NCI-H2029 (cell line): ENCODE data around the gene SPEF2.
"Not testable (repeated sequence)": the region's sequence is repeated elsewhere in the genome, so short reads cannot be mapped to it uniquely, and the experiment has no call there.

Experiments
- DNase-seq: peaks from one replicate; lab custom pipeline; 2025; lab: John Stamatoyannopoulos, UW

Gene SPEF2

DNA sequence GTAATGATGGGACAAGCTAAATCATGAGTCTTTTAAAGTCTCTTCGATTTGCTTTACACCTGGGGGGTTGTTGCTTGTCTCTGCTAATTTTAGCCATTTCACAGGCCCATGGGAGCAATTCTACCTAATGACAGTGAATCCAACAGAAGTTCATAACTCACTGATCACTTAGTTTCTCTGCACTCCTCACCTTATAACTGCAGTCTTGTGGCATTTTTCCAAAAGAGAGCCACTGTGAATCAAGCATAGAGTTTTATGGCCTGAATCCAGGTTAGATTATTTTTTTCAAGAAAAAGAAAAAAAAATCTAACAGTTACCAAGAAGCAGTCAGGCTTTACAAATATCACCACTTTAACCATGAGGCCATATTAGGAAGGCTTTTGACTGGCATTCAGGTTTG lies 237.5 kb downstream of the SPEF2 start:
- DNase-seq, result no peak

DNA sequence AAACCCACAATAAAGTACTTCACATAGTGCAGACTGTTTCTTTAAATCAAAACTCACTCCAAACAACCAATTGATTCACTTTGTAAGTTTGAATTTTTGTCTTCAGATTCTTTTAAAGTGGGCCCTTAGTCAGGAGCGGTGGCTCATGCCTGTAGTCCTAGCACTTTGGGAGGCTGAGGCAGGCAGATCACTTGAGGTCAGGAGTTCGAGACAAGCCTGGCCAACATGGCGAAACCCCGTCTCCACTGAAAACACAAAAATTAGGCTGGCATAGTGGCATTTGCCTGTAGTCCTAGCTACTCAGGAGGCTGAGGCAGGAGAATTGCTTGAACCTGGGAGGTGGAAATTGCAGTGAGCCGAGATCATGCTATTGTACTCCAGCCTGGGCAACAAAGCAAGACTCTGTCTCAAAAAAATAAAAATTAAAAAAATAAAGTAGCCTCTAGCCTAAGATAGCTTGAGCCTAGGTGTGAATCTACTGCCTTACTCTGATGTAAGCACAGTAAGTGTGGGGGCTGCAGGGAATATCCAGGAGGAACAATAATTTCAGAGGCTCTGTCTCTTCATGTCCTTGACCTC lies 238.6 kb downstream of the SPEF2 start:
- DNase-seq, result not testable (repeated sequence)

DNA sequence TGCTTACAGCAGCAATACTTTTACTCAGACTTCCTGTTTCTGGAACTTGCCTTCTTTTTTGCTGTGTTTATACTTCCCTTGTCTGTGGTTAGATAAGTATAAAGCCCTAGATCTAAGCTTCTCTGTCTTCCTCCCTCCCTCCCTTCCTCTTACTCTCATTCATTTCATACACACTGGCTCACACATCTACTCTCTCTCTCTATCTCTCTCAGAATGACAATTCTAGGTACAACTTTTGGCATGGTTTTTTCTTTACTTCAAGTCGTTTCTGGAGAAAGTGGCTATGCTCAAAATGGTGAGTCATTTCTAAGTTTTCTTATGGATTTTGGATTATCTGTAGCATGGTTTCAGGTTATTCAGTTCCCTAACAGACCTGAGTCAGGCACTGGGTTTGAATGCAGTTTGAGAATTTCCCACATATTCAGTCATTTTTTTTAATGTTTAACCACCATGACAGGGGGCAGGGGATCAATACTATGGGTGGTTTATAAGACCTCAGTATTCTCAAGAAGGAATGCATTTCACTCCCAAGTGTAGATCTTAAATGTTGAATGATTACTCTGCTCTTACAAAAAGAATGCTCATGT lies 239.2 kb downstream of the SPEF2 start, which contains the start of gene IL7R:
IL7R (plus strand) TSS at position 127 of the 587 bp plus-strand sequence; CDS start at position 214, 87 bp downstream.
- no peak for DNase-seq

DNA sequence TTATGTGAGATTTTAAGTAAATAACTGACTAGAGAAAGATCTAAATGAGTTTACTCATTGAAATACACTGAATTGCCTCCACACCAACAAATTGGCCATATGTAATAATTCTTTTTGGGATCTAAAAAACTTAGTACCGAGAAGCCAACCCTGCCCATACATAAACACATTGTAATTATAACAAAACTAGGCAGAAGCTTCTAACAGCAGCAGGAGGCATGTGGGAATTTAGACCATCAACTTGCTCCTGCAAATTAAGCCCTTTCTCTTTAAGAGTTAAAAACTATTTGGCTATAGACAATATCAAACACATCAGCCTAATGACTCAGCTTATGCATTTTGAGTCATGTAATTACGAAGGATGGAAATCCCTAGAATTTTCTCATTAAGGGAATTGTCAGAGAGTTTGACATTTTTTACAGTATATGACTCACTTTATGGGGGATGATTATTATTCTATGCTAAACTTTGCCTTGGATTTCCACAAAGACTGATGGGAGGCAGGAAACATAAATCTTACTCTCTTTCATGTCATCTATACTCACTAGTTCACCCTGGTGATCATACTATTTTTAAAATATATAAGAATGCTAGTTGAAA lies 240.0 kb downstream of the SPEF2 start:
- DNase-seq, result no peak

DNA sequence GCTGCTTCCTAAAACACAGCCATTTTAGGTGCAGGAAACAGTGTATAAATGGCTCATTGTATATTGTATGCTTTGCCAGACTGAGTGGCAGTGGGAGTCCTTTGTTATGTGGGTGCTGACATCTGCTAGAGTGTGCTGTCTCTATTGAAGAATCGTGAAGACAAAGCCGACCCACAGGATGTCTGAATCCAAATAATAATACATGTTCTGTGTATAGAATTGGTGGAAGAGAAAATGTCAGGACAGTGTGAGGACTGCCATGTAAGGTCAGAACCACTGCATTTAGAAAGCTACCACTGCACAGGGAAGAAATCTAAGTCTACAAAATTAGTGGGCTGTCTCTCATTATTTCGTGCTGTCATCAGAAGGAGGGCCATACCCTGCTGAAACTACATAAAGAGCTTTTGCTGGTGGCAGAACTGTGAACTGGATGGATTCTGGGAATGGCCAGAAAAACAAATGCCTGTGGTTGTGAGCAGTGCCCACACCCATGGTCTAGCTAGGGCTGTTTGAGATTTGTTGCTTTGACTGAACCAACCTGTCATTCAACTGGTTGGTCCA lies 241.5 kb downstream of the SPEF2 start:
- no peak for DNase-seq

DNA sequence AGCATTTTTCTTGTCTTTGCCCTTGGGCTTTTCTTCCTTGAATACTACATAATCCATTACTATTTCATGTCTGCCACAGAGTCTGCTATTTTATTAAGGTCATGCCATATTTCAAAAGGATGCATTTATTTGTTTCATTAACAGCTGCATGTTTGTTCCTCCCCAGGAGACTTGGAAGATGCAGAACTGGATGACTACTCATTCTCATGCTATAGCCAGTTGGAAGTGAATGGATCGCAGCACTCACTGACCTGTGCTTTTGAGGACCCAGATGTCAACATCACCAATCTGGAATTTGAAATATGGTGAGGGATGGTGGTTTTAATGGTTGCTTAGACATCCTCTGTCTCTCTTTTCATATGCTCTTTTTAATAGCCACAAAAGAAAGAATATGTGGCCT lies 243.0 kb downstream of the SPEF2 start:
- no peak for DNase-seq

DNA sequence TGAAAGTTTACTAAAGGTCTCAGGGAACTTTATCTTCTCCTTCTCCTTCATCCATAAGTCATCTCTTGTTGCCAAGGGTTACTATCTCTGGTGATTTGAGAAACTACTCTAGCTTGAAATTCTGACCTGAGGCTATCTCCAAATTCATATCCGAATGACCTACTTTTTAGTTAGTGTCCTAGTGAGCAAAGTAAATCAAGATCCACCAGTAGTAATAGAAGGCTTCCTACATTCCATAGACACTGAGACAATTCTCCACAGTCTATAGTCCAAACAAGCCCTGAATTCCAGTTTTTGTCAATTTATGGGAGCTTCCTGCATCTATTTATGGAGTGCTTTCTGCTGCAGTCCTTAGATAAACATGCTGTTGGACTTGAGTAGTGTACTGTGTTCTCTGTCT lies 244.1 kb downstream of the SPEF2 start:
- DNase-seq, result no peak

DNA sequence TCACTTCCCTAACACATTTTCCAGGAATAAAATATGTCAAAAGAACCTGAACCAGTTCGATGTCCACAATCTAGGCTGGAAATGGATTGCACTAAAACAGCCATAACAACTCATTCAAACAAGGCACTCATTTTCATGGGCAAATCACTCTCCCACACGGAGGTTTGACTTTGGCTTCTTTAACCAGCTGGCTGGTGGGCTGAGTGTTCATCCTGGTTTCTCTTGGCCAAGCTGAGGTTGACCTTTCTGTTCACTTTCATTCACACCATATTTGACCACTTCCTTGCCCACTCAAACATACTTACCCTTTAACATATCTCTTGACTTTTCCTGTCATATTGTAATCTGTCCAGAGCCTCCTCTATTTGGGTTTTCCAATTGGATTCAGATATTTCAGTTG lies 244.5 kb downstream of the SPEF2 start:
- no peak for DNase-seq

DNA sequence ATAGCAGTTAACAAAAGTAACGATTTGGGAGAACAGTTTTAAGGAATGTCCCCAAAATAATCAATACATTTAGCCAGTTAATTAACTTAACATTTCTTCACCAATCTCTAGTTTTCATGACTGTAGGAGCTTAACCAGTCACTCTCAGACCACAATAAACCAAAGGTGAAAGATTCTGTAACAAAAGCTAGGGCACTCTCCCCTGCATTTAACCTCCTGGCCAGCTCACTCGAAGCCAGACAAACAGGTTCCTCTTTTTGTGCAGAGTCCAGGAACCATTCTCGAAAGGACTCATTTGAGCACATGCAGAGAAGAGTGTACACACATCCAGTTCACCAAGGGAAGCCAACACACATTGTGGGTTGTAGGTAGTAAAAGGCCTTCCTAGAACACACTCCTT lies 245.5 kb downstream of the SPEF2 start:
- no peak for DNase-seq
